WTC11 (cell line): Measurements from ENCODE around the gene FBRSL1.

Experiments
- FOXP1 ChIP-seq: sonication (generic); formaldehyde crosslinking; IDR thresholded peaks from 2 replicates; pipeline ENCODE4 v1.8.0; 2022; ENCODE audit warnings: missing genetic modification reagents, mild to moderate bottlenecking, moderate library complexity, borderline replicate concordance
- NR1H2 ChIP-seq: sonication (generic); formaldehyde crosslinking; IDR thresholded peaks from 2 replicates; pipeline ENCODE4 v1.9.0; 2021; ENCODE audit warnings: mild to moderate bottlenecking, moderate library complexity, missing genetic modification reagents
- TF ChIP-seq, protein P1 (sequence below): sonication (generic); formaldehyde crosslinking; conservative IDR thresholded peaks from 2 replicates; pipeline ENCODE4 v1.8.1; 2022; ENCODE audit warnings: mild to moderate bottlenecking, missing genetic modification reagents
- TF ChIP-seq, protein P2 (sequence below): fragments of 200-600 bp; IDR thresholded peaks from 2 replicates; pipeline ENCODE4 v1.8.0; 2022; ENCODE audit warnings: antibody characterized with exemption
- TF ChIP-seq, protein P3 (sequence below): sonication (generic); formaldehyde crosslinking; IDR thresholded peaks from 2 replicates; pipeline ENCODE4 v1.8.1; 2022; ENCODE audit warnings: mild to moderate bottlenecking, missing genetic modification reagents, moderate library complexity, borderline replicate concordance
- TF ChIP-seq, protein P4 (sequence below): sonication (generic); formaldehyde crosslinking; IDR thresholded peaks from 2 replicates; pipeline ENCODE4 v1.8.1; 2022; ENCODE audit warnings: low read depth, missing genetic modification reagents, borderline replicate concordance

DNA sequence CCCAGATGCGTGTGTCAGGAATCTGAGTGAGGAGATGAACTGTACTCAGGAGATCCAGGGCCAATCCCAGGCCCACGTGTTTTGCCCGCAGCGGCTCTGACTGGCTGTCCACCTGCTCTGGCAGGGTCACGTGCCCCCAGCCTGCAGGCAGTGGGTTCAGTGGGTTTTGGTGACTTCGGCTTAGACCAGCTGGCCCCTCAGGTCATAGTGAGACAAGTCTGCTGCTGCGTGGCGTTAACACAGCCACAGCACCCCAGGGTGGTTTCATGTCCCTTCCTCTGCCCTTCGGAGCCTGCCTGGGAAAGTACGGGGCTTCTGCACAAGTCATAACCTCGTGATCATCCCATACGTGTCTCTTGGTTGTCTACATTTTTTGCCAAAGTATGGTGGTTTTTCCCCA lies 2.6 kb downstream of the FBRSL1 start:
- TF ChIP-seq, protein P1, sequence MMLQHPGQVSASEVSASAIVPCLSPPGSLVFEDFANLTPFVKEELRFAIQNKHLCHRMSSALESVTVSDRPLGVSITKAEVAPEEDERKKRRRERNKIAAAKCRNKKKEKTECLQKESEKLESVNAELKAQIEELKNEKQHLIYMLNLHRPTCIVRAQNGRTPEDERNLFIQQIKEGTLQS (CRISPR knock-in tag) = no peak
- TF ChIP-seq, protein P2, sequence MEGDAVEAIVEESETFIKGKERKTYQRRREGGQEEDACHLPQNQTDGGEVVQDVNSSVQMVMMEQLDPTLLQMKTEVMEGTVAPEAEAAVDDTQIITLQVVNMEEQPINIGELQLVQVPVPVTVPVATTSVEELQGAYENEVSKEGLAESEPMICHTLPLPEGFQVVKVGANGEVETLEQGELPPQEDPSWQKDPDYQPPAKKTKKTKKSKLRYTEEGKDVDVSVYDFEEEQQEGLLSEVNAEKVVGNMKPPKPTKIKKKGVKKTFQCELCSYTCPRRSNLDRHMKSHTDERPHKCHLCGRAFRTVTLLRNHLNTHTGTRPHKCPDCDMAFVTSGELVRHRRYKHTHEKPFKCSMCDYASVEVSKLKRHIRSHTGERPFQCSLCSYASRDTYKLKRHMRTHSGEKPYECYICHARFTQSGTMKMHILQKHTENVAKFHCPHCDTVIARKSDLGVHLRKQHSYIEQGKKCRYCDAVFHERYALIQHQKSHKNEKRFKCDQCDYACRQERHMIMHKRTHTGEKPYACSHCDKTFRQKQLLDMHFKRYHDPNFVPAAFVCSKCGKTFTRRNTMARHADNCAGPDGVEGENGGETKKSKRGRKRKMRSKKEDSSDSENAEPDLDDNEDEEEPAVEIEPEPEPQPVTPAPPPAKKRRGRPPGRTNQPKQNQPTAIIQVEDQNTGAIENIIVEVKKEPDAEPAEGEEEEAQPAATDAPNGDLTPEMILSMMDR = no peak
- TF ChIP-seq FOXP1 (no peak), NR1H2 (no peak)
- TF ChIP-seq, protein P3, sequence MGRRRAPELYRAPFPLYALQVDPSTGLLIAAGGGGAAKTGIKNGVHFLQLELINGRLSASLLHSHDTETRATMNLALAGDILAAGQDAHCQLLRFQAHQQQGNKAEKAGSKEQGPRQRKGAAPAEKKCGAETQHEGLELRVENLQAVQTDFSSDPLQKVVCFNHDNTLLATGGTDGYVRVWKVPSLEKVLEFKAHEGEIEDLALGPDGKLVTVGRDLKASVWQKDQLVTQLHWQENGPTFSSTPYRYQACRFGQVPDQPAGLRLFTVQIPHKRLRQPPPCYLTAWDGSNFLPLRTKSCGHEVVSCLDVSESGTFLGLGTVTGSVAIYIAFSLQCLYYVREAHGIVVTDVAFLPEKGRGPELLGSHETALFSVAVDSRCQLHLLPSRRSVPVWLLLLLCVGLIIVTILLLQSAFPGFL (CRISPR knock-in tag) = no peak
- TF ChIP-seq, protein P4, sequence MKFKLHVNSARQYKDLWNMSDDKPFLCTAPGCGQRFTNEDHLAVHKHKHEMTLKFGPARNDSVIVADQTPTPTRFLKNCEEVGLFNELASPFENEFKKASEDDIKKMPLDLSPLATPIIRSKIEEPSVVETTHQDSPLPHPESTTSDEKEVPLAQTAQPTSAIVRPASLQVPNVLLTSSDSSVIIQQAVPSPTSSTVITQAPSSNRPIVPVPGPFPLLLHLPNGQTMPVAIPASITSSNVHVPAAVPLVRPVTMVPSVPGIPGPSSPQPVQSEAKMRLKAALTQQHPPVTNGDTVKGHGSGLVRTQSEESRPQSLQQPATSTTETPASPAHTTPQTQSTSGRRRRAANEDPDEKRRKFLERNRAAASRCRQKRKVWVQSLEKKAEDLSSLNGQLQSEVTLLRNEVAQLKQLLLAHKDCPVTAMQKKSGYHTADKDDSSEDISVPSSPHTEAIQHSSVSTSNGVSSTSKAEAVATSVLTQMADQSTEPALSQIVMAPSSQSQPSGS (CRISPR knock-in tag) = no peak
